ENCODE results near the gene ANO5. TPM values are rescaled to one million over a fixed set of nuclear protein-coding genes. Genes with fewer than 3 reads are reported as not detected.
A peak's percentile ranks its signal among the peaks of the same experiment; 100 is the strongest.
"Not testable (repeated sequence)": the region's sequence is repeated elsewhere in the genome, so short reads cannot be mapped to it uniquely, and the experiment has no call there.

Gene ANO5
- total and polyA plus RNA-seq, 4 donors: 0.22 to 3.6 (median 1.9) TPM

DNA sequence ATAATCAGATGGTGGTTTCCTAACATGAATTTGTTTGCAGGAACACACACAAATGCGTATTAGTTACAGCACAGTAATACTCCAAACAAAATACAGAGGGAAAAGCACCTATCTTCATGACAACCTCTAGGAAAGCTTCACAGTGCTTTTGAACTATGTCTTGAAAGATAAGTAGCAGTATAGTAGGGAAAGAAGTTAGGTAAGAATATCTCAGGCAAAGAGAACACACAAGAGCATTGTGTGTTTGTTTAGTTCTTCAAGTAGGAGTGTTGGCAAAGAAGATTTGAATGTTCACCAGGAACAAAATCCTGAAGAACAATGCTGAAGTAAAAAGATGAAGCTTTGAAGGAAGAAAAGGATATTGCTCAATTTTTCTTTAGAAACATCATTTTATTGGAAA, 54.1 kb downstream of the ANO5 start:
- Histone ChIP-seq H3K9ac (ENCODE audit: insufficient read depth in 1 of 2, low read length in 2 of 2) (no peak overlapping the region), H3K4me1 (ENCODE audit: control insufficient read depth in 5 of 5, insufficient read depth in 5 of 5, low read length in 5 of 5) (no peaks in the 10 kb centered on the region), H3K9me3 (ENCODE audit: control insufficient read depth in 4 of 4, insufficient read depth in 3 of 4, low read length in 3 of 4) (no peaks in the 10 kb centered on the region), H3K27me3 (ENCODE audit: control insufficient read depth in 3 of 3, insufficient read depth in 3 of 3, low read length in 2 of 3) (no peaks in the 10 kb centered on the region), H3K27ac (ENCODE audit: low read depth in 1 of 2, low read length in 1 of 2) (no peak overlapping the region), H3K4me3 (no peak overlapping the region), H3K36me3 (ENCODE audit: control insufficient read depth in 4 of 4, insufficient read depth in 4 of 4, low read length in 4 of 4) (no peaks in the 10 kb centered on the region)
- no peak for ATAC-seq (ENCODE audit: insufficient read depth, low FRiP score)
- DNase-seq: no peak
- TF ChIP-seq, protein P1, sequence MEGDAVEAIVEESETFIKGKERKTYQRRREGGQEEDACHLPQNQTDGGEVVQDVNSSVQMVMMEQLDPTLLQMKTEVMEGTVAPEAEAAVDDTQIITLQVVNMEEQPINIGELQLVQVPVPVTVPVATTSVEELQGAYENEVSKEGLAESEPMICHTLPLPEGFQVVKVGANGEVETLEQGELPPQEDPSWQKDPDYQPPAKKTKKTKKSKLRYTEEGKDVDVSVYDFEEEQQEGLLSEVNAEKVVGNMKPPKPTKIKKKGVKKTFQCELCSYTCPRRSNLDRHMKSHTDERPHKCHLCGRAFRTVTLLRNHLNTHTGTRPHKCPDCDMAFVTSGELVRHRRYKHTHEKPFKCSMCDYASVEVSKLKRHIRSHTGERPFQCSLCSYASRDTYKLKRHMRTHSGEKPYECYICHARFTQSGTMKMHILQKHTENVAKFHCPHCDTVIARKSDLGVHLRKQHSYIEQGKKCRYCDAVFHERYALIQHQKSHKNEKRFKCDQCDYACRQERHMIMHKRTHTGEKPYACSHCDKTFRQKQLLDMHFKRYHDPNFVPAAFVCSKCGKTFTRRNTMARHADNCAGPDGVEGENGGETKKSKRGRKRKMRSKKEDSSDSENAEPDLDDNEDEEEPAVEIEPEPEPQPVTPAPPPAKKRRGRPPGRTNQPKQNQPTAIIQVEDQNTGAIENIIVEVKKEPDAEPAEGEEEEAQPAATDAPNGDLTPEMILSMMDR (IDR thresholded peaks at IDR 0.05; ENCODE audit: control extremely low read depth, extremely low read depth): no peak
- 56 to 71% methylated on average over 1 of the region's 1 CpG for WGBS, 2 donors

DNA sequence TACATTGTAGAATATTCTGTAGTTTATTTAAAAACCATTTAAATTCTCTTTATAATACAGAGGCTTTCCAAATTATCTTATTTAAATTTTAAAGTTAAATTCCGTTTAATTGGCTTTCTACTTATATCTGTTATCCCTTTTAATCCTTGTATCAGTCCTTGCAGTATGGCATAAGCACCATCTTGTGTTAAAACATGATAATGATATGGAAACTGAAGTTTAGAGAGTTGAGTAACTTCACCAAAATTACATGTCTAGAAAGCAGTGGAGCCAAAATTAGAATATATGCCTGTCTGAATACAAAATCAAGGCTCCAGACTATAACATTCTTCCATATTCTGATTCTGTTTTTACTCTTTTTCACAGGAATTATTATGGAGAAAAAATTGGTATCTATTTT, 57.0 kb downstream of the ANO5 start:
- 80 to 89% methylated on average over 1 of the region's 1 CpG for WGBS, 2 donors
- H3K9ac ChIP-seq (ENCODE audit: insufficient read depth in 1 of 2, low read length in 2 of 2): no peak overlapping the region

DNA sequence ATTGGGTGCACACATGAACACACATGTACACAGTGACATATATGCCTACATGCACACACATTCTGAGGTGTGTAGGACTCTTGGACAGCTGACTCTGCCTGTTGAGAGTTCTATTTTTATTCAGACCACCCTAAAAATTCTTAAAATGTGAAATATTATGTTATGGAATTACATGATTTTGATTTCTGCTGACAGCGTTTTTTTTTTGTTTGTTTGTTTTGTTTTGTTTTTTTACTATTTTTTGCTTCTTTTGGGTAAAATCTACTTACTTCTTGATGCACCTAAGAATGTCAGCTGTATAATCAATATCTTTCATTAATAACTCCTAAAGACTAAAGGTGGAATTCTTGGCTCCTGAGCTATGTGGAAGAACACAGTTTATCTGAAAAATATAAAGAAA, 64.0 kb downstream of the ANO5 start:
- ATAC-seq (ENCODE audit: insufficient read depth, low FRiP score) (no peak), DNase-seq (no peak)
- peaks cover 0 to 5% (median 0%) of the 10 kb centered on the region in 4 donors for H3K36me3 ChIP-seq (ENCODE audit: control insufficient read depth in 4 of 4, insufficient read depth in 4 of 4, low read length in 4 of 4)
- H3K9ac ChIP-seq (ENCODE audit: insufficient read depth in 1 of 2, low read length in 2 of 2): no peak overlapping the region
- no peaks in the 10 kb centered on the region for H3K4me1 ChIP-seq (ENCODE audit: control insufficient read depth in 5 of 5, insufficient read depth in 5 of 5, low read length in 5 of 5)
- no peak overlapping the region for H3K27ac ChIP-seq (ENCODE audit: low read depth in 1 of 2, low read length in 1 of 2)
- TF ChIP-seq, protein P1 (IDR thresholded peaks at IDR 0.05; ENCODE audit: control extremely low read depth, extremely low read depth): no peak
- 90 to 92% methylated on average over 1 of the region's 1 CpG for WGBS, 2 donors
- no peaks in the 10 kb centered on the region for H3K27me3 ChIP-seq (ENCODE audit: control insufficient read depth in 3 of 3, insufficient read depth in 3 of 3, low read length in 2 of 3)
- H3K9me3 ChIP-seq (ENCODE audit: control insufficient read depth in 4 of 4, insufficient read depth in 3 of 4, low read length in 3 of 4): no peaks in the 10 kb centered on the region
- no peak overlapping the region for H3K4me3 ChIP-seq

More for the DNA sequence above, 57.0 kb downstream of the ANO5 start:
- no peak overlapping the region for H3K27ac ChIP-seq (ENCODE audit: low read depth in 1 of 2, low read length in 1 of 2)
- no peaks in the 10 kb centered on the region for H3K4me1 ChIP-seq (ENCODE audit: control insufficient read depth in 5 of 5, insufficient read depth in 5 of 5, low read length in 5 of 5)
- TF ChIP-seq, protein P1 (IDR thresholded peaks at IDR 0.05; ENCODE audit: control extremely low read depth, extremely low read depth): no peak
- H3K36me3 ChIP-seq (ENCODE audit: control insufficient read depth in 4 of 4, insufficient read depth in 4 of 4, low read length in 4 of 4): no peaks in the 10 kb centered on the region
- H3K27me3 ChIP-seq (ENCODE audit: control insufficient read depth in 3 of 3, insufficient read depth in 3 of 3, low read length in 2 of 3): no peaks in the 10 kb centered on the region
- H3K9me3 ChIP-seq (ENCODE audit: control insufficient read depth in 4 of 4, insufficient read depth in 3 of 4, low read length in 3 of 4): no peaks in the 10 kb centered on the region
- no peak overlapping the region for H3K4me3 ChIP-seq
- DNase-seq (no peak), ATAC-seq (ENCODE audit: insufficient read depth, low FRiP score) (no peak)

DNA sequence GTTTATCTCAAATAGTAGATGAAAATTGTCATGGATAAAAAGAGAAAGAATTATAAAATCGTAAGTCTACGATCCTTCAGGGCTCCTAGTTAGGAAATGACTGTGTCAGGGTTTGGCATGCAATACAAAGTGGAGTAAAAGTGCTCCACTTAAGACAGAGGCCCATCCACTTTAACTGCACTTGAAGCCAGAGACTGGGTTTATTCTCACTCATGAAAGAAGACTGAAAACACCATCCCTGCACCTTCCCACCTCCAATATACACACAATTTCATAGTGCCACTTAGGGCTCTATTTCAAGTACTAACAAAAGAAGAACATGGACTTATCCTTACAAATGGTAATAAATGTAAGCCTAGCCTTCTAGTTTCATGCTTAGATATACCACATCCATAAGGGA, 70.7 kb downstream of the ANO5 start:
- peak in 1 of 3 donors; percentile 38 for DNase-seq
- H3K4me1 ChIP-seq (ENCODE audit: control insufficient read depth in 5 of 5, insufficient read depth in 5 of 5, low read length in 5 of 5): no peaks in the 10 kb centered on the region
- H3K4me3 ChIP-seq: no peak overlapping the region
- peak; percentile 72 for ATAC-seq (ENCODE audit: insufficient read depth, low FRiP score)
- no peaks in the 10 kb centered on the region for H3K27me3 ChIP-seq (ENCODE audit: control insufficient read depth in 3 of 3, insufficient read depth in 3 of 3, low read length in 2 of 3)
- no peak overlapping the region for H3K27ac ChIP-seq (ENCODE audit: low read depth in 1 of 2, low read length in 1 of 2)
- WGBS, 2 donors: 71 to 83% methylated on average over 2 of the region's 2 CpGs
- peaks cover 0 to 5% (median 0%) of the 10 kb centered on the region in 4 donors for H3K36me3 ChIP-seq (ENCODE audit: control insufficient read depth in 4 of 4, insufficient read depth in 4 of 4, low read length in 4 of 4)
- no peak overlapping the region for H3K9ac ChIP-seq (ENCODE audit: insufficient read depth in 1 of 2, low read length in 2 of 2)
- H3K9me3 ChIP-seq (ENCODE audit: control insufficient read depth in 4 of 4, insufficient read depth in 3 of 4, low read length in 3 of 4): no peaks in the 10 kb centered on the region
- TF ChIP-seq, protein P1 (IDR thresholded peaks at IDR 0.05; ENCODE audit: control extremely low read depth, extremely low read depth): no peak

DNA sequence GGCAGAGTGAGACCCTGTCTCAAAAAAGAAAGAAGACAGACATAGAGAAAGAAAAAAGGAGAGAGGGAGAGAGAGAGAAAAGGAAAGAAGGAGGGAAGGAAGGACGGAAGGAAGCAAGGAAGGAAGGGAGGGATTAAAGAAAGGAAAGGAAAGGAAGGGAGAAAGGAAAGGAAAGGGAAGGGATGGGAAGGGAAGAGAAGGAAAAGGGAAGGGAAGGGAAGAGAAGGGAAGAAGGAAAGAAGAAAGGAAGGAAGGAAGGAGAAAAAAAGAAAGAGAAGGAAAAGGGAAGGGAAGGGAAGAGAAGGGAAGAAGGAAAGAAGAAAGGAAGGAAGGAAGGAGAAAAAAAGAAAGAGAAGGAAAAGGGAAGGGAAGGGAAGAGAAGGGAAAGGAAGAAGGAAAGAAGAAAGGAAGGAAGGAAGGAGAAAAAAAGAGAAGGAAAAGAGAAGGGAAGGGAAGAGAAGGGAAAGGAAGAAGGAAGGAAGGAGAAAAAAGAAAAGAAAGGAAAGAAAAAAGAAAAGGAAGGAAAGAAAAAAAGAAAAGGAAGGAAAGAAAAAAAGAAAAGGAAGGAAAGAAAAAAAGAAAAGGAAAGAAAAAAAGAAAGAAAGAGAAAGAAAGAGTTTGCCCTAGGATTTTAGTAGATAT, 76.2 kb downstream of the ANO5 start:
- DNase-seq; H3K27ac ChIP-seq (ENCODE audit: low read depth in 1 of 2, low read length in 1 of 2); ATAC-seq (ENCODE audit: insufficient read depth, low FRiP score); H3K9ac ChIP-seq (ENCODE audit: insufficient read depth in 1 of 2, low read length in 2 of 2); H3K36me3 ChIP-seq (ENCODE audit: control insufficient read depth in 4 of 4, insufficient read depth in 4 of 4, low read length in 4 of 4); H3K9me3 ChIP-seq (ENCODE audit: control insufficient read depth in 4 of 4, insufficient read depth in 3 of 4, low read length in 3 of 4); H3K4me1 ChIP-seq (ENCODE audit: control insufficient read depth in 5 of 5, insufficient read depth in 5 of 5, low read length in 5 of 5); H3K27me3 ChIP-seq (ENCODE audit: control insufficient read depth in 3 of 3, insufficient read depth in 3 of 3, low read length in 2 of 3); H3K4me3 ChIP-seq: not testable (repeated sequence)
- 88 to 92% methylated on average over 1 of the region's 1 CpG for WGBS, 2 donors
